ENCODE results near the gene CYP3A4. TPM values are rescaled to one million over a fixed set of nuclear protein-coding genes. Genes with fewer than 3 reads are reported as not detected.

CYP3A4 gene
- polyA plus RNA-seq, 1 of the 3 experiments (the other 2 are of a cell fraction) = not detected

- no peak overlapping the region for H3K4me2 ChIP-seq
- no peak overlapping the region for H3K9ac ChIP-seq
- H3K4me1 ChIP-seq (ENCODE audit: control insufficient read depth in 1 of 2, insufficient read depth in 2 of 2, low read depth in 1 of 2, low read length in 1 of 2) = peaks cover 0 to 9% of the 10 kb centered on the region in 2 experiments; a peak in 1 of 4 replicates
- H3K9me2 ChIP-seq = no peaks in the 10 kb centered on the region
- no peaks in the 10 kb centered on the region for H3F3A ChIP-seq (replicated peaks; ENCODE audit: insufficient read depth)
- ChIA-PET CTCF (interaction anchor here (1.4 kb wide), 1 partner anchor 10 kb away, joined by 3 read pairs; no protein-coding TSS in a partner anchor), POLR2A (no interaction called here)
- H3K27me3 ChIP-seq (ENCODE audit: insufficient read depth) = no peaks in the 10 kb centered on the region
- no peaks in the 10 kb centered on the region for H3K36me3 ChIP-seq (replicated peaks in 1 of 2; ENCODE audit: control insufficient read depth in 1 of 2, insufficient read depth in 2 of 2, low read length in 1 of 2)
- no peak for DNase-seq
- no peaks in the 10 kb centered on the region for H4K20me1 ChIP-seq (ENCODE audit: insufficient read depth)
- TF ChIP-seq YY1 (IDR thresholded peaks at IDR 0.05; ENCODE audit: low read depth) (no peak), SIN3A (IDR thresholded peaks at IDR 0.05; ENCODE audit: borderline replicate concordance, low read depth, low read length) (no peak), GABPA (IDR thresholded peaks at IDR 0.05; ENCODE audit: low read depth) (no peak), ZBTB33 (IDR thresholded peaks at IDR 0.05; ENCODE audit: borderline replicate concordance, low read depth) (no peak), POLR2AphosphoS5 (IDR thresholded peaks at IDR 0.05; ENCODE audit: low read depth, low read length) (no peak), EP300 (IDR thresholded peaks at IDR 0.05; ENCODE audit: borderline replicate concordance in 1 of 2, low read depth in 1 of 2, low read length in 1 of 2) (no peak), MAX (IDR thresholded peaks at IDR 0.05; ENCODE audit: low read depth) (no peak), FOXM1 (IDR thresholded peaks at IDR 0.05; ENCODE audit: low read depth) (no peak), REST (IDR thresholded peaks at IDR 0.05; ENCODE audit: low read depth, low read length) (no peak), EZH2phosphoT487 (IDR thresholded peaks at IDR 0.05; ENCODE audit: borderline replicate concordance, low read depth) (no peak), RAD21 (IDR thresholded peaks at IDR 0.05; ENCODE audit: low read length) (no peak)
- H2AFZ ChIP-seq (ENCODE audit: low read depth) = no peak overlapping the region
- no peaks in the 10 kb centered on the region for H3K79me2 ChIP-seq (ENCODE audit: insufficient read depth)
- no peak overlapping the region for H3K4me3 ChIP-seq (ENCODE audit: low read depth in 2 of 2, low read length in 1 of 2)
- H3K27ac ChIP-seq (ENCODE audit: low read depth in 2 of 2, low read length in 1 of 2) = no peak overlapping the region
- H3K9me3 ChIP-seq = no peaks in the 10 kb centered on the region
- WGBS (ENCODE audit: low lambda C conversion rate) = 7% methylated on average over 5 of the region's 5 CpGs
Observed at GRCh38 chr7:99740573-99741440, 43.2 kb downstream of the CYP3A4 start.
